ENCODE results near the gene RASSF8.

DNA sequence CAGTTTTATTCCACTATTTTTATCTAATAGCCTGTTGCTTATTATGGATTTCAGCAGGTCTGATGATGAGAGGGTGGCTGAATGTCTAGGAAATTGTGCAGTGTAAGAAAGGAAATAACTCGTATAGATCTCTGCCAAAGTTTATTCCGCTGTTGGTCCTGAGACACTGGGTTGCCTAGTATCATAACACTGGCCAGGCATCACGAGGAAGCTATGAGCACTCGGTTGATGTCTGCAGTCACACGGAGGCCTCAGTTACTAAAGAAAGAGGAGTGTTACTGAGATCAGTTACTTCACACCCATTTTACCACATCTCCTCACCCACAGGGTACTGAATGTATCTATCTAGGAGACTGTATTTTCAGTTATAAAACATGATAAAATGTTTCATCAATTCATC, 144.5 kb downstream of the RASSF8 start:
- no peak for TF ChIP-seq CTCF (IDR thresholded peaks at IDR 0.05)
- TF ChIP-seq POLR2A (IDR thresholded peaks at IDR 0.05; ENCODE audit: low read depth), result no peak
- peak in 1 of 2 donors; percentile 66 for TF ChIP-seq POLR2AphosphoS5 (IDR thresholded peaks at IDR 0.05)
- no peak for TF ChIP-seq EP300 (IDR thresholded peaks at IDR 0.05)

Data from esophagus muscularis mucosa (tissue), 4 donors.